ENCODE results near the gene TCF7L2.

TCF7L2 gene

GRCh38 chr10:113187063-113187777 lies 237.2 kb downstream of the TCF7L2 start:
- no peak for DNase-seq

- no peak for DNase-seq
These were observed 249.4 kb downstream of the TCF7L2 start for GRCh38 chr10:113199459-113199858.

GRCh38 chr10:113202011-113202410 lies 252.0 kb downstream of the TCF7L2 start:
- DNase-seq, result no peak

- no peak for DNase-seq
These were observed 257.9 kb downstream of the TCF7L2 start for GRCh38 chr10:113207924-113208323.

GRCh38 chr10:113213035-113213434 lies 263.0 kb downstream of the TCF7L2 start:
- no peak for DNase-seq

GRCh38 chr10:113214331-113214730 lies 264.3 kb downstream of the TCF7L2 start:
- no peak for DNase-seq

GRCh38 chr10:113216102-113216501 lies 266.1 kb downstream of the TCF7L2 start:
- DNase-seq, result no peak
